H1 (cell line): ENCODE results near the gene ANGPTL5.

Experiments
- BACH1 ChIP-seq: IDR thresholded peaks from 2 replicates; pipeline ENCODE4 v1.6.1; 2012; ENCODE audit warnings: low read length, improper control_type of control experiment
- CREB1 ChIP-seq: IDR thresholded peaks from 2 replicates; pipeline ENCODE4 v1.6.1; 2012; ENCODE audit warnings: inconsistent platforms
- SAP30 ChIP-seq: fragments of 300-600 bp; sonication (generic); IDR thresholded peaks from 2 replicates; pipeline ENCODE4 v1.7.1; 2012; ENCODE audit warnings: low read length, moderate library complexity, mild to moderate bottlenecking, inconsistent platforms; ENCODE audit not compliant: insufficient read depth, insufficient replicate concordance
- SUZ12 ChIP-seq: fragments of 200-600 bp; sonication (generic); IDR thresholded peaks from 2 replicates; pipeline ENCODE4 v1.6.1; 2012; ENCODE audit warnings: mild to moderate bottlenecking, inconsistent platforms, low read length, moderate library complexity, mixed read lengths
- TF ChIP-seq, protein P1 (sequence below), 3 experiments: IDR thresholded peaks; 1 replicate in 2 of 3; 2 replicates in 1 of 3; pipeline versions ENCODE4 v1.5.1 to v1.6.1; 2011; ENCODE audit warnings: low read length in 3 of 3, mild to moderate bottlenecking in 3 of 3, inconsistent platforms in 2 of 3, low read depth in 1 of 3, moderate library complexity in 1 of 3; ENCODE audit not compliant: insufficient read depth in 1 of 3; ENCODE audit errors: control extremely low read depth in 1 of 3

DNA sequence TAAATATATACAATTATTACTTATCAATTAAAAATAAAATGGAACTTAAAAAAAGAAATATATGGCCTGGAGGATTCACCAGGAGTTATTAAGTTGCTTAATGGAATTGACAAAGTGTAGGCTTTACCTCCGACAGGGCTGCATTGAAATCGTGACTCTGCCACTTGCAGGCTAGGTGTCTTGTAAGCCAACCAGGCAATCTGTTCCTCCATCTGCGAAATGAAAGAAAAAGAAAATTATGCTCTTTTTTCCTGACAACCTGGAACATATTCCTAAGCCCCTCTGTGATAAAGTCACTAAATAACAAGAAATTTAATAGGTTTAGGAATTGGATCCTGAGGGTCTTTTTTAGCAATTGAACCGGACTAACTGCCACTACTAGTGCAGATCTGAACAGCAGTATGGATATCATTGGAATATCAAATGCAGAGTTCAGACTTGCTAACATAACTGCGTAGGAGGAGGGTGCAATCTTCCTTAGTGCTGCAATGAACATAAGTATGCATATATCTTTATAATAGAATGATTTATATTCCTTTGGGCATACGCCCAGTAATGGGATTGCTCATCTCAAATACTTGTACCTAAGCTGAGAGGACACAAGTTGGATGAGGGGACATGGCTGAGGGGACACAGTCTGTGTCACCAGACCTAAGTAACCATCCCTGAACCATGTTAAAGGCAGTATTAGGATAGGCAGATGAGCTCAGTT lies 44.0 kb downstream of the ANGPTL5 start:
- TF ChIP-seq, protein P1, sequence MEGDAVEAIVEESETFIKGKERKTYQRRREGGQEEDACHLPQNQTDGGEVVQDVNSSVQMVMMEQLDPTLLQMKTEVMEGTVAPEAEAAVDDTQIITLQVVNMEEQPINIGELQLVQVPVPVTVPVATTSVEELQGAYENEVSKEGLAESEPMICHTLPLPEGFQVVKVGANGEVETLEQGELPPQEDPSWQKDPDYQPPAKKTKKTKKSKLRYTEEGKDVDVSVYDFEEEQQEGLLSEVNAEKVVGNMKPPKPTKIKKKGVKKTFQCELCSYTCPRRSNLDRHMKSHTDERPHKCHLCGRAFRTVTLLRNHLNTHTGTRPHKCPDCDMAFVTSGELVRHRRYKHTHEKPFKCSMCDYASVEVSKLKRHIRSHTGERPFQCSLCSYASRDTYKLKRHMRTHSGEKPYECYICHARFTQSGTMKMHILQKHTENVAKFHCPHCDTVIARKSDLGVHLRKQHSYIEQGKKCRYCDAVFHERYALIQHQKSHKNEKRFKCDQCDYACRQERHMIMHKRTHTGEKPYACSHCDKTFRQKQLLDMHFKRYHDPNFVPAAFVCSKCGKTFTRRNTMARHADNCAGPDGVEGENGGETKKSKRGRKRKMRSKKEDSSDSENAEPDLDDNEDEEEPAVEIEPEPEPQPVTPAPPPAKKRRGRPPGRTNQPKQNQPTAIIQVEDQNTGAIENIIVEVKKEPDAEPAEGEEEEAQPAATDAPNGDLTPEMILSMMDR (IDR thresholded peaks at IDR 0.05; ENCODE audit: control extremely low read depth in 1 of 3, insufficient read depth in 1 of 3, low read depth in 1 of 3, low read length in 3 of 3), result no peak
- TF ChIP-seq CREB1 (no peak), SUZ12 (no peak), BACH1 (no peak), SAP30 (no peak)
